Upper lobe of right lung (tissue), 1 donor: ENCODE data around the gene GRPEL1. TPM values are rescaled to one million over a fixed set of nuclear protein-coding genes. Genes with fewer than 3 reads are reported as not detected.

Experiments
- ATAC-seq: fragments of 200-7000 bp; cut with Tn5 transposase; one replicate; pipeline ENCODE4 v1.9.1; 2020; ENCODE audit warnings: mild to moderate bottlenecking, moderate library complexity
- DNase-seq: peaks from one replicate; pipeline ENCODE4 v3.0.0-alpha.2; 2020
- H3K27ac ChIP-seq: fragments of 200-600 bp; one replicate; pipeline ENCODE4 v1.8.0; 2022
- H3K27me3 ChIP-seq: fragments of 200-600 bp; one replicate; pipeline ENCODE4 v1.8.0; 2022; ENCODE audit warnings: mild to moderate bottlenecking
- H3K36me3 ChIP-seq: fragments of 200-600 bp; one replicate; pipeline ENCODE4 v1.8.0; 2022
- H3K4me1 ChIP-seq: fragments of 200-600 bp; one replicate; pipeline ENCODE4 v1.8.0; 2022
- H3K4me3 ChIP-seq: fragments of 200-600 bp; one replicate; pipeline ENCODE4 v1.8.0; 2022; ENCODE audit warnings: mild to moderate bottlenecking
- H3K9me3 ChIP-seq: fragments of 200-600 bp; one replicate; pipeline ENCODE4 v1.8.0; 2022
- CTCF ChIP-seq: fragments of 200-600 bp; IDR thresholded peaks from one replicate; pipeline ENCODE4 v1.8.0; 2022; ENCODE audit warnings: antibody characterized with exemption
- intact Hi-C: fragments of 100-400 bp; cut with DNase I; formaldehyde crosslinking; loops from one replicate; pipeline ENCODE4 v1.11.0; 2022
- total RNA-seq: library from RNA; stranded (reverse); fragmentation: NEBNext Ultra II Directional; extraction: Animal tissue kit (Norgen Biotek cat#: 25700); gene quantifications from one replicate; pipeline ENCODE4 v1.2.1, GENCODE V29; 2021
- donor health status: DM: no; HTN: yes; CAD: no; lungs with severe emphysema.

Gene GRPEL1
- total RNA-seq, 1 donor from 2014 or later, result 27.8 TPM

GRCh38 chr4:7045961-7046921 is 21.6 kb downstream of the GRPEL1 start:
- no peak overlapping the region for H3K4me3 ChIP-seq
- no peak for ATAC-seq
- H3K27ac ChIP-seq, result no peak overlapping the region
- no peaks in the 10 kb centered on the region for H3K36me3 ChIP-seq
- no peaks in the 10 kb centered on the region for H3K9me3 ChIP-seq
- TF ChIP-seq CTCF, result no peak
- DNase-seq, result no peak
- intact Hi-C loops, result no loop called here
- peaks cover 32% of the 10 kb centered on the region for H3K4me1 ChIP-seq
- no peaks in the 10 kb centered on the region for H3K27me3 ChIP-seq

GRCh38 chr4:7045553-7045952 is 22.3 kb downstream of the GRPEL1 start:
- DNase-seq (no peak), ATAC-seq (no peak)
- H3K4me3 ChIP-seq, result peak overlapping the region; percentile 93
- no peaks in the 10 kb centered on the region for H3K27me3 ChIP-seq
- no peaks in the 10 kb centered on the region for H3K36me3 ChIP-seq
- no peak overlapping the region for H3K27ac ChIP-seq
- intact Hi-C loops, result no loop called here
- no peak for TF ChIP-seq CTCF
- no peaks in the 10 kb centered on the region for H3K9me3 ChIP-seq
- H3K4me1 ChIP-seq, result peaks cover 32% of the 10 kb centered on the region

- no peaks in the 10 kb centered on the region for H3K27me3 ChIP-seq
- no peak for ATAC-seq
- no peaks in the 10 kb centered on the region for H3K36me3 ChIP-seq
- DNase-seq, result no peak
- H3K4me1 ChIP-seq, result peaks cover 32% of the 10 kb centered on the region
- H3K27ac ChIP-seq, result peak overlapping the region; percentile 94
- TF ChIP-seq CTCF, result no peak
- peak overlapping the region; percentile 93 for H3K4me3 ChIP-seq
- no peaks in the 10 kb centered on the region for H3K9me3 ChIP-seq
- intact Hi-C loops, result no loop called here
Observed at GRCh38 chr4:7044137-7044930, 23.5 kb downstream of the GRPEL1 start.

GRCh38 chr4:7043284-7044136 is 24.4 kb downstream of the GRPEL1 start, which contains the start of gene TADA2B:
TSS of gene TADA2B (plus strand) at chr4:7043372. CDS start at chr4:7043580, 208 bp downstream.
- Histone ChIP-seq H3K4me1 (peaks cover 32% of the 10 kb centered on the region), H3K4me3 (peak within 1 kb of the TSS; percentile 93), H3K27me3 (no peaks in the 10 kb centered on the region), H3K27ac (peak within 1 kb of the TSS; percentile 94), H3K36me3 (no peaks in the 10 kb centered on the region), H3K9me3 (no peaks in the 10 kb centered on the region)
- no peak for TF ChIP-seq CTCF
- ATAC-seq (peak; percentile 4), DNase-seq (peak; percentile 83)
- intact Hi-C loops, result no loop called here
